CD4-positive, alpha-beta T cell treated with Interleukin-4 for 1 hour (primary cell): ENCODE measurements around the gene TP73.

Experiments
- DNase-seq, 2 donors: peaks; one replicate each; pipeline ENCODE4 v3.0.0-alpha.2; 2020 to 2022

The TP73 gene

DNA sequence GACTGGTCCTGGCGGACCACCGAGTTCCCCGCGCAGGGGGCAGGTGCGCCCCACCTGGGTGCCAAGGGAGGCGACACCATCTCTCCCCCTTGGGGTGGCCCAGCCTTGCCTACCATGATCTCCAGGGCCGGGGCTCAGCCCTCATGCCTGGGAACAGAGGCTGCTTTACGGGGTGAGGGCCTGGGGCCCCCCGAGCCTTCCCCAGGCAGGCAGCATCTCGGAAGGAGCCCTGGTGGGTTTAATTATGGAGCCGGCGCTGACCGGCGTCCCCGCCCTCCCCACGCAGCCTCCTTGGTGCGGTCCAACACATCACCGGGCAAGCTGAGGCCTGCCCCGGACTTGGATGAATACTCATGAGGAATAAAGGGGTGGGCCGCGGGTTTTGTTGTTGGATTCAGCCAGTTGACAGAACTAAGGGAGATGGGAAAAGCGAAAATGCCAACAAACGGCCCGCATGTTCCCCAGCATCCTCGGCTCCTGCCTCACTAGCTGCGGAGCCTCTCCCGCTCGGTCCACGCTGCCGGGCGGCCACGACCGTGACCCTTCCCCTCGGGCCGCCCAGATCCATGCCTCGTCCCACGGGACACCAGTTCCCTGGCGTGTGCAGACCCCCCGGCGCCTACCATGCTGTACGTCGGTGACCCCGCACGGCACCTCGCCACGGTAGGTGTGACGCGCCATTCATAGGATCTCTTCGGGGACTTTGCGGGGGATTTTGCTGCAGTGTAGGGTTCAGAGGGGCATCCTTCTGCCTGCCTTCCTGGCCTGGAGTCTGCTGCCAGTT lies 38.2 kb downstream of the TP73 start:
- DNase-seq: no peak

DNA sequence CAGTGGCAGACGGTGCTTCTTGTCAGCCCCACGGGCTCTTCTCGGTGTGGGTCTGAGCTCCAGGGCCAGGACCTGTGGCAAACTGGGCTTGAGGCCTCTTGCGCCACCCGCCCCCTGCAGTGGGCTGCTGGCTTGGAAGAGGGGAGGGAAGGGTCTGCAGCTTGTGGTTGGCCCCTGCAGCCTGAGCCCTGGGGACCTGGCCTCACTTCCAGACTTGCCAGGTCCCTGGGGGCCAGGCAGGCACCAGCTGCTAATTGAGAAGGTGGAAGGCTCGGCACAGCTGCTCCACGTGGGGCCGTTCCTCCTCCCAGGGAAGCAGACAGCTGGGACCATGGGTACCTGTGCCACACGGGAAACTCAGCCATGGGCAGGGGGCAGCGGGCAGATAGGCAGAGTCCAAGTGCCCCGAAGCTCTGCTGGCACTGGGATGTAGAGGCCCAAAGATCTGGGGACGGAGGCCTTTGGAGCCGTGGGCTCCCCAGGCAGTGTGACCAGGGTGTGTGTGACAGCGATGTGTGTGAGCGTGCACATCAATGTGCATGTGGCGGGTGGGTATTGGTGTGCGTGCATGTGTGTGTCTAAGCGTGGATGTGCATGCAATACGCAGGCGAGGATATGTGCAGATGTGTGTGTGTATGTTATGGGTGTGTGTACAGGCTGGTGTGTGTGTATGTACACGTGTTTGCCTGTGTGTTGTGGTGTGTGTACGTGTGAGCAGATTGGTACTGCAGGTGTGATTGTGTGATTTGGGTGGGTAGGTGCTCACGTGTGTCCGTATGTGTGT lies 39.3 kb downstream of the TP73 start:
- DNase-seq: no peak

DNA sequence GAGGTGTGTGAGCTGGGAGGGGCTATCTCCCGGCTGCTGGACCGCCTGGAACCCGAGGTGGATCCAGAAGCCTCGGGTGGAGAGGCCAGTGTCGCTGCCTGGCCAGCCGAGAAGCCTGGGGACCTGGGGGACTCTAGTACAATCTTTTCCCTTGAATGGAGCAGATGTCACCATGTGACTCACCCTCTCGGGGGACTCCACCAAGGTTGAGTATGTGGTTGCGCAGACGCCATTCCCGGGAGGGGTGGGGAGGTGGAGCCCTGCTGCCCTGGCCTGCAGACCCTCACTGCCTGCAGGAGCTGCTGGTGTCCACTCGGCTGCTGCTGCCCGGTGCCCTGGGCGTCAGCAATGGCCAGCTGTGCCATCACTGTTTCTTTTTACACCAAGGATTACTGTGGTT lies 40.3 kb downstream of the TP73 start:
- DNase-seq: no peak

DNA sequence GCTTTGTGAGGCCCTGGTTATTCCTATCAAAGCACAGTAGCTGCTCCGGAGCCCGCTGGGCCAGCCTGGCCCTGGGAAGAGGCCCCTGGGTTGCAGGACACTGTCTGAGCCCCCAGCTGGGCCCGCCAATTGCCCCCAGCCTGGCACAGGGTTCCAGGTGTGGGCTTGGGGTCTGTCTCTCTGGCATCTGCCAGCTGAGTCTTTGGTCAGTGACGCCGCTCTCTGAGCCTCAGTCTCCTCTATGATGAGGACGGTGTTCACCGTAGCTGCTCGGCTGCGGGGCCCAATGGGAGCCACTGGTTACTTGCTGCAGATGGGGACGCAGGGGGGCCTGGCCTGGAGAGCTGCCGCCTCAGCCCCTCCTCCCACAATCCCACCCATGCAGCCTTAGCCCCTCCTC lies 41.0 kb downstream of the TP73 start:
- no peak for DNase-seq

DNA sequence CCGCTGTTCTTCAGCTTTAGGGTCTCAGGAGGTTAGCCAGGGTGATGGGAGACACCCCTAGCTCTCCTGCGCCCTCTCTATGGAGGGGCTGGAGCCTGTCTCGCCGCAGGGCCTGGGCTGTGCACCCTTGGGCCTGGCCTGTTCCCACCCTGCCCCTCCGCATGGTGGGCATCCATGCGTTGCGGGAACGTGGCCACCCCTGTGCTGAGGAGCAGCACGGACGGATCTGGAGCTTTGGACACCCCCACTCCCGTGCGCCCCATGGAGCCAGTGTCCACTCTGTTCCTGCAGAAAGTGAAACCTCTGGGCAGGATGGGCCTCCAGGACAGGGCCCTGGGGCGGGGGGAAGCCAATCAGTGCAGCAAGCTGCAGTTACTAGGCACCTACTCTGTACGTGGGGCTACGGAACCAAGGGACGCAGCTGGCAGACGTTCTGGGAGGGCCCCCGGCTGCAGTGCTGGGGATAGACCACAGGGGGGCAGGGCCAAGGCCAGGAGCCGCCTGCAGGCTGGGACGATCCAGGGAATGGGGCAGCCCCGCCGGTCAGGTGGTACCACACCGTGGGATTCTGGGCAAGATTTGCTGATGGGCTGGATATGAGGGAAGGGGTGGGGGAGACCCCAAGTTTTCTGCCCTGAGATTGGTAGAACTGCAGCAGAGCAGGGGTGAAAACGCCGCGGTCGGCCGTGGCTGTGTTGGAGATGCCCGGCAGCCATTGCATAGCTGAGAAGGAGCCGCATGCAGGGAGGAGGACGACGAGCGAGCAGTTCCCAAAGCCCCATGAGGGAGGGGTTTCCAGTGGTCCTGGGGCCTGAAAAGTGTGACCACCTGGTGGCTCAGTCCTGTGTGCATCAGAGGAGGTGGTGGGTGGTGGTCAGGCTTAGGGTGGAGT lies 43.3 kb downstream of the TP73 start:
- DNase-seq: no peak

DNA sequence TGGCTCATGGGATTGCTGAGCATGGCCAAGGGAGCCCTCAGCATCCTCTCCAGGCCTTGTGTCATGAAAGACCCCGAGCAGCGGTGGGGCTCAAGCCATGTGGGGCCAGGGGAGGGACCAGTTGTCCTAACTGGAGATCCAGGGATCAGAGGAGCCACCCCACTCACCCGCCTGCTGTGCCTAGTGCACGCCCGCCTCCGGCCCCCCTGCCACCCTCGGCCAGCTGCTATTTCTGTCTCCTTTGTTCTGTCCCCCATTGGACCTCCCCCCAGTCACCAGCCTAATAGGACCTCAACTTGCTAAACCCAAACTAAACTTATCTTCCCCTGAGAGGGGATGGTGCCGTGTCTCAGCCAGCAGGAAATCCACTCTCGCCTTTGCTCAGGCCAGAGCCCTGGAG lies 44.4 kb downstream of the TP73 start:
- no peak for DNase-seq

DNA sequence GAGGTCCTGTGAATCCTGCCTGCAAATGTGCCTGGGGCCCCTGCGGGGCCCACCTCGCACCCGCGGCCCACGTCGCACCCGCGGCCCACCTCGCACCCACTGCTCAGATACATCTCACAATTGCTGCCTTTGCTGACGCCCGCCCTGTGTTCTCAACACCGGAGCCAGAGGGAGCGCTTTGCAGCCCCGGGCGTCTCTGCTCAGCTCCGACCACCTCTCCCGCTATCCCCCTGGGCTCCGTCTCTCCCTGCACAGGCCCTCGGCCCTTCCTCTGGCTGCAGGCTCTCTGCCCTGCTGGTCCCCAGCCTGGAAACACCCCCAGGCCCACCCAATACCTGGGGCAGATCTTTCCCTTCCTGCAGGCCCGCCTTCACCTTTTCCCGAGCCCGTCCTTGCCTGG lies 44.8 kb downstream of the TP73 start:
- DNase-seq: no peak

DNA sequence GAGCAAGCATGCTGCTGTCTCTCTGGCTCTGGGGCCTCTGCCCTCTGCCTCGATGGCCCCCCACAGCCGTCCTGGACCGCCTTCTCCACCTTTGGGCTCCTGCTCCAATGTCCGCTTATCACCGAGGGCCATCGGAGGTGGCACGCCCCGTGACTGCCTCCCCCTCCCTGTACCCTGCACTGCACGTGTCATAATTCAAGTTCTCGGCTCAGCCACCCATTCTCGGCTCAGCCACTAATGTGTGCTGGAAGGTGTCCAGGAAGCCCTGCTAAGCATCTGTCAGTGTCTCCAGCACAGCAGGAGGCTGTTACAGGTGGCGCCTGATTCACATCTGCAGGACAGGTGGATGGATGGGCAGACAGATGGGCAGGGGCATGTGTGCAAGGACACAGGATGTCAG lies 45.5 kb downstream of the TP73 start:
- no peak for DNase-seq

DNA sequence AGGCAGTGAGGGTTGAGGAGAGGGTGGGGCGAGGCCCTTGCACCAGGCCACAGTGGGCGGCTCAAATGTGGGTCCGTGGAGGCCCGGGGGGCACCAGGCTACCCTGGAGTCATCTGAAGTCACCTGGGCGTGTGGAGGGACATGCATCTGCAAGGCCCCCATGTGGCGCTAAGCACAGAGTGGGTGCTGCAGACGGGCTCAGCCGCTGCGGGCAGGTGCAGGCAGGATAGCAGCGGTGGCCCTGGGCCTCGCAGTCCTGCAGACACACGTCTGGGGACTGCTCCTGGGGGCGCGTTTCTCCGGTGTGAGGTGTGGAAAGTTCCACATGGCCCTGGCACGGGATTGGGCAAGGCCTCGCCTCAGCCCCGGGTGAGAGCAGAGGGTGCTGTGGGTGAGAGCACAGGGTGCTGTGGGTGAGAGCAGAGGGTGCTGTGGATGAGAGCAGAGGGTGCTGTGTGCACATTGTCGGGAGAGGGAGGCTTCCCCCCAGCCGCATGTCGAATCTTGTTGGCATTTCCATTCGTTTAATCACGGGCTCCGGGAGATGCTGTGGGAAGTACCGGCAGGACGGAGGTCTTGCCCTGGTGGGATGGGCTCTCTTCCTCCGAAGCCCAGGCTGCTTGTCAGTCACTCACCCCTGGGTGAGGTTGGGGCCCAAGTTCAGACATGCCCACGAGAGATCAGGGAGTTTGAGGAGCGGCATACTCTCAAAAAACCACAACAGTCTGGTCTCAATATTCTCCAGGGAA lies 46.5 kb downstream of the TP73 start:
- no peak for DNase-seq

DNA sequence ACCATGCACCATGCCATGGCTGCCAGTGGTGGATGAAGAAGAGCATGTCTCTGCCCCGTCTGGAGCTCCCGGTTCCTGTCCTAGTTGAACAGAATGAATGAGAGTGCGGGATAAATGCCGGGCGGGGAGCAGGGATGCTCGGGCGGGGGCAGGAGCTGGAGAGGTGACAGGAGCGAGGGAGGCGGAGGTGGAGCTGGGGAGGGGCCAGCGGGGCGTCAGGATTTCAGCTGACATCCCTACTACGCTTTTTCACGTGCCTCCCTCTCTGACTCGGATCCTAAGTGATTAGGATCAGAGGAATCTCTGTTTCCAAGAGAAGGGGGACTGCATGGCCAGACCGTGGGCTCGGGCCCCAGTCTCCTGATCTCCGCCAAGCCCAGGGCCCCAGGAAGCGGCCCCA lies 47.3 kb downstream of the TP73 start:
- no peak for DNase-seq

DNA sequence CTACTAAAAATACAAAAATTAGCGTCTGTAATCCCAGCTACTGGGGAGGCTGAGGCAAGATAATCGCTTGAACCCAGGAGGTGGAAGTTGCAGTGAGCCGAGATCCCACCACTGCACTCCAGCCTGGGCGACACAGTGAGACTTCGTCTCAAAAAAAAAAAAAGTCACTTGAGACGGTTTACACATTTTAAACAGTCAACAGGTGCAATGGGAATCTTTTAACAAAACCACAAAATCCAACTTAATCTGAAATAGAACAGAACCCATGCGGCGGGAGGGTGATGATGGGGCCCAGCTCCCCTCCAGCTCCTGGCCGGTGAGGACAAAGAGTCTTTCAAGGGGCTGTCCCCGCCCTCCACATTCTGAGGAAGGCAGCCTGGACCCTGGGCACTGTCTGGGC lies 48.3 kb downstream of the TP73 start:
- DNase-seq: no peak

DNA sequence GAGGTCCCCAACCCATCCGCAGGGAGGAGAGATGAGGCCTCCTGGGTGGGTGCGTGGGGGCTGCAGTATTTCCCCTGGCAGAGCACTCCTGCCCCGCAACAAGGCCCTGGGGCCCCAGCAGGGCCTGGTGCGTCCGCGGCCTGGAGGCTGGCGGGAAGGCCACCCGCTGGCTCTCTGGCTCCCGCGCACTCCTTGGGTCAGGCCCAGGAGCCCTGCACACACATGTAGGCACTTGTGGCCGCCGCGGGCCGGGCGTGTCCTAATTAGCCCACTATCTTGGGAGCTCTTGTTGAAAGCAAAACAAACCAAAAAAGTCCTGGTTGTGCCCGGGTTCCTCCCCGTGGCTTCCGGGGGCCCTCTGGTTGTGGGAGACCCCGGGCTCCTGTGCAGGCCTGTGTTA lies 50.2 kb downstream of the TP73 start:
- no peak for DNase-seq

DNA sequence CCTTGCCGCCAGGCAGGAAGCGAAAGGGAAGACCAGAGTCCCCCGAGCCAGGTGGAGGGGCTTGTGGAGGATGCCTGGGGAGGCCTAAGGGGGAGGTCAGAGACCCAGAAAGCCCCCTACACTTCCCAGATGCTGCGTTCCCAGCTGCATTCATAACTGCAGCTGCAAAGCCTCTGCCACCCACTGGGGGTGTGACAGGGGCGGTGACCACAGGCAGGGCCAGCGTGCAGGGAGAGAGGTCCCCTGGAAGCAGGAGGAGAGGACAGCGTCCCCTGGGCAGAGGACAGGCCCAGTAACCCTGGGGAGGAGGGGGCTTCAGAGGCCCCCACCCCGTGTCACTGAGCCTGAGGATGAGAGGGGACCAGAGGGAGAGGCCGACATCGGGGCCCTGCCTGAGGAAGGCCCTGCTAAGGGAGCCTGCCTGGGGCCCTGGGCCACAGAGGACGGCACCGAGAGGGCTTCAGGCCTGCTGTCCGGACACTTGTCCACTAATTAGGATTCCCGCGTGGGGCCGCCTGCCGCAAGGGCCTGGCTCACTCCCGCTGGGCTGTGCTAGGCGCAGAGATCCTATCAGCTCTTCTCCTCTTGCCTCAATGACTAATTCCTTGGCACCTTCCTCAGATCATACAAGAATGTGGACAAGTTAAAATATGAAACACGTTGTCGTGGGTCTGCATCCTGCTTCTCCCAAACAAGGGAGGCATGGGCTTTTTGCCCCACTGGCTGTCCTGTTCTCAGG lies 50.8 kb downstream of the TP73 start:
- no peak for DNase-seq

DNA sequence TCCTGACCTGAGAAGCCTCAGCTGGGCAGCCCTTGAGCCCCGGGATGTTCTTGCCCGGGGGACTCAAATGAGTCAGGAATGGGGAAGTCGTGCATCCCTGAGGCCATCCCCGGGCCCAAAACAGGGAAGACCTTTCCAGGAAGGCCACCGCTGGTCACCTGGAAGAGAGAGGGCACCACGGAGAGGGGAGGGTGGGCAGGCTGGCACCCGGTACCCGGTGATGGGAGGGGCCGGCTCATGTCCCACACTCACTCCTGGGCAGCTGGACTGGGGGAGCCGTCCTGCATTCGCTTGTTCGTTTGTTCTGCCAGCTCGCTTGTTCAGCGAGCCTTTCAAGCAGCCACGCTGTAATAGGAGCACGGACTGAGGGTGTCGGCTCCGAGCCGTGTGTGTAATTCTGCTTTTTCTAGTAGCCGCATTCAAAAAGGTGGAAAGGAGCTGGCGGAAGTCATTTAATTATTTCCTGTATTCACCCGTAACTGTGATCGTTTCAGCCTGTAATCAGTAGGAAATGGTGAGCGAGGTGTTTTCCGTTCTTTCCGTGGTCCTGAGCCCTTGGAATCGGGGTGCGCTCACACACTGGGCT lies 51.6 kb downstream of the TP73 start:
- no peak for DNase-seq

DNA sequence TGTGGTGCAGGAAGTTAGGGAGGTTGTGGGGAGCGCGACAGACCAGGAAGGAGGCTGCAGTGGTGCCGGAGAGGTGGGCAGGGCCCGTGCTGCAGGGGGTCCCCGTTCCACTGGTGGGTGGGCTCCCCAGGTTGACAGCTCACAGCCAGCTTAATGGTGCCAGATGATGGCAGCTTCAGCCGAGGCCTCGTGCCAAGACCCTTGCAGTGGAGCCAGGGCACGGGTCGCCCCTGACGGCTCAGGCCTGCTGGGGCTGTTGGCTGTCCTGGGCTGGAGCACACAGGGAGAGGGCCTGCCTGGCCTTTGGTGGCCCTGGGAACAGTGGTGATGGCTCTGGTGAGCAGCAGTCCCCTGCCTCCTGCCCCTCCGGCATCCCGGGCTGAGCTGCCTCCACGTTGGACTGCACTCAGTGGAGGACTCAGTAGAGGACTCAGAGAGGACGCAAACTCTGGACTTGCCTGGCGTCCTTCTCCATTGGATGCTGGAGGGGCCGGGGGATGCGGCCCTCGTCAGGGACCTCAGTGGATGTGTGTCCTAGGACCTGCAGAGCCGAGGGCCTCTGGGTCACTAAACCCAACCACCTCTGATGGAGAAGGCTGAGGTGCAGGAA lies 53.1 kb downstream of the TP73 start:
- DNase-seq: no peak

DNA sequence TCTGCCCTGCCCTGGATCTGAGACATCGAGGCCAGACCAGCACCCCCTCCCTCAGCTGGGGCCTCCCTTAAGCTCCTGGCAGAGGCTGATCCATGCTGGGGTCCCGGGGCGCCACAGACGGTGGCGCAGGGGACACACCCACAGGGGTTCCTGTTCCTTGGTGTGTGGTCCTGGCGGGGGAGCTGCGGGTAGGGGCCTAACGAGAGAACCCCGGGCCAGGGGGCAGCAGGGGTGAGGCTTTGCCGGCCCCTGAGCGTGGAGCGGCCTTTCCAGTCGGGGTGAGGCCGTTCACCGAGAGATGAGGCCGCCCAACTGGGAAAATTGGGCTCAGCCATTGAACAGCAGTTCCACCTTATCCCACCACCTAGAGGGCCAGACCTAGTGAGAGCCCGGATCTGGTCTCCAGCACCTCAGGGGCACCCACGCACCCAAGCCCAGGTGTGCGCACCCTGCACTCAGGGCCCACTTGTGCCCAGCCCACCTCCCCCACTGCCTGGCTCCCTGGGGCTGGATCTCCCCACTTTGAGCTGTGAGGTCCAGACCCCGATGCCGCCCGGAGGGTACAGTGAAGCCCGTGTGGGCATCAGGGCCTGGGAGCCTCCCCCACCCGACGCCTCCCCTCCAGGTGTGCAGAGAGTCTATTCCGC lies 54.5 kb downstream of the TP73 start:
- DNase-seq: no peak

DNA sequence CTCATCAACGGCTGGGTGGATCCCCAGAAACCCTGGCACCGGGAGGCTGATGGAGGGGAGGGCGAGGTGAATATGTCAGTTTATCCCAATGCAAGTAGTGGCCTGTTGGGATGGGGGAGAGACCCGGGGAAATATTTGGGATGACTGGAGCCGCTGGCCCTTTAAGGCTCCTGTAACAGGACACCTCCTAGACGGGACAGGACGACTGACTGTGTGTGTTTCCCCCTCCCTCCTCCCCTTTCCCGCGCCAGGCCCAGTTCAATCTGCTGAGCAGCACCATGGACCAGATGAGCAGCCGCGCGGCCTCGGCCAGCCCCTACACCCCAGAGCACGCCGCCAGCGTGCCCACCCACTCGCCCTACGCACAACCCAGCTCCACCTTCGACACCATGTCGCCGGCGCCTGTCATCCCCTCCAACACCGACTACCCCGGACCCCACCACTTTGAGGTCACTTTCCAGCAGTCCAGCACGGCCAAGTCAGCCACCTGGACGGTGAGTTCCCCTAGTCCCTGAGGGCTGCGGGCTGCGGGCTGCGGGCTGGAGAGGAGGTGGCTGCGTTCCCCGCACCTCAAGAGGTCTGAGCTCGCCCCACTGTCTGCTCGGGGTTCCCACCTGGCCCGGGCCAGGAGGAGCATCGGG lies 55.1 kb downstream of the TP73 start:
- no peak for DNase-seq

DNA sequence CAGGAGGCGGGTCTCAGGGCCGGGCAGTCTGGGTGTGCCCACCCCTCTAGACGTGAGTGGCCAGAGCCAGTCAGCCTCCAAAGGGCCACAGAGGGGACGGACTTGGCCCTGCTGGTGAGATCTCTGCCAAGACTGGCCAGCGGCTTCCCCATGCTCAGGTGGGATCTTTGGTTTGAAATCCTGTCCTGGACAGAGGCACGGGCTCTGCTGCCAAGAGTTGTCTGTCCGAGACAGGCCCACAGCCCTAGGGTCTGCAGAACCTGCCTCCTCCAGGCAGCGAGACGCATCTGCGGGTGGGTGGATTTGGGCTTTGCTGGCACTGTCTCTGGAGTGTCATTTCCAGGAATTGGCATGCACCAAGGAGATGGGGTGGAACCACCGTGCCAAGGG lies 55.6 kb downstream of the TP73 start:
- DNase-seq: no peak

DNA sequence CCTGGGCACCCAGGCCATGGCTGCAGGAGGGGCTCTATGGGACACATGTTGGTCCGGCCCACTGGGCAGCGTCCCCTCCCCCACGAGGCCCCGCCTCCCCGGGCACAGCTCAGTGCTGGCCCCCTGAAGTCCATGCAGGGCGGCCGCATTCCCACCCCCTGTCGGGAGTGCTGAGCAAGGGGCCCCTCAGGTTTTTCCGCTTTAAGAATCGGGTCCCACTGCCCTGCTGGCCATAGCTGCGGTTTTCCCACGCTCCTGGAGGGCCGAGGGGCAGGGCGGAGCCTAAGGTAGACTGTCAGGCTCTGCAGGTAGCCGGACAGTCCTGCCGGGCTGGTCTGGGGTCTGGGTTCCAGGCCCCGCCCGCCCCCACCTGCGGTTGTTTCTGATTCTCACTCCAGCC lies 56.5 kb downstream of the TP73 start:
- DNase-seq: no peak

DNA sequence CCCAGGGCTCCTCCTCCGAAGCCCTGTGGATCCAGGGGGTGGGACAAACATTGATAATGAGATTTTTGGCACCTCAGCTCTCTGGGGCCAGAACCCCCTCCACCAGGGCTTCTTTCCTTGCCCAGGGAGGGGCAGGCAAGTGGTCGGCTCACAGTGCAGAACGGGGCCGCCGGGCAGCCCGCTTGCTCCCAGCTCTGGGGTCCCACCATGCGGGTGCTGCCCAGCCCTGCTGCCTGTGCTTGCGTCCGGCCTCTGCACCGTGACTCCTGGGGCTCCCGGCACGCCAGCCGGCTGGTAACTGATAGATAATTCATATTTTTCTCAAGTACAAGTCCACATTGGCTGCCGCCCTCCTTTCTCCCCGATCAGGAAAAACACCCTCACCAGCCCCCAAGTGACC lies 57.9 kb downstream of the TP73 start:
- no peak for DNase-seq
